GM12878 (cell line): ENCODE measurements around the gene DNAH8. TPM values are rescaled to one million over a fixed set of nuclear protein-coding genes. Genes with fewer than 3 reads are reported as not detected.

ENCODE experiments used
- ATAC-seq: fragments of 200-7000 bp; cut with Tn5 transposase; 3 replicates; pipeline ENCODE4 v1.9.1; 2020; ENCODE audit warnings: mild to moderate bottlenecking, moderate library complexity
- BruUV-seq: library from RNA; stranded (reverse); fragments of 400-500 nt; replicated peaks from 2 replicates; lab custom pipeline; 2021; lab: Mats Ljungman, UMichigan
- CTCF ChIA-PET: fragments of 300-600 bp; sonication (Branson Sonifier 250); formaldehyde crosslinking; extraction: SDS; loops from one replicate; lab custom pipeline; 2021; ENCODE audit warnings: inconsistent platforms; lab: Yijun Ruan, JAX
- POLR2A ChIA-PET: fragments of 350-600 bp; formaldehyde crosslinking; extraction: SDS; loops from one replicate; lab custom pipeline; 2021; ENCODE audit warnings: inconsistent platforms; lab: Charles Lee
- RAD21 ChIA-PET: fragments of 300-600 bp; sonication (Branson Sonifier 250); formaldehyde crosslinking; loops from one replicate; lab custom pipeline; 2023; ENCODE audit warnings: antibody characterized with exemption; ENCODE audit not compliant: unreplicated experiment; lab: Charles Lee
- SMC1A ChIA-PET: fragments of 300-600 bp; sonication (Branson Sonifier 250); formaldehyde crosslinking; loops from one replicate; lab custom pipeline; 2023; ENCODE audit not compliant: unreplicated experiment, uncharacterized antibody; lab: Charles Lee
- DNase-seq: peaks from one replicate; pipeline ENCODE4 v3.0.0-alpha.2; 2011; ENCODE audit warnings: low read depth, low spot score
- FAIRE-seq: peaks from 3 replicates; lab custom pipeline; 2011; peaks lifted over from hg19 to GRCh38; lab: Jason Lieb, UNC
- H2AFZ ChIP-seq: 2 replicates; pipeline ENCODE4 v1.6.0; 2011; ENCODE audit warnings: low read depth, low read length, control low read depth; ENCODE audit not compliant: control insufficient read depth
- H3K27ac ChIP-seq: 2 replicates; pipeline ENCODE4 v1.5.1; 2011; ENCODE audit warnings: control low read depth; ENCODE audit not compliant: control insufficient read depth, insufficient read depth
- H3K27me3 ChIP-seq, 2 experiments: replicated peaks in 1 of 2; 2 replicates each; pipeline versions ENCODE4 v1.6.0 to v1.6.1; 2011; ENCODE audit warnings: low read length in 1 of 2; ENCODE audit not compliant: control insufficient read depth in 2 of 2, insufficient read depth in 2 of 2
- H3K36me3 ChIP-seq, 2 experiments: 2 replicates each; pipeline ENCODE4 v1.5.1; 2011; ENCODE audit warnings: low read length in 1 of 2; ENCODE audit not compliant: control insufficient read depth in 2 of 2, insufficient read depth in 2 of 2
- H3K4me1 ChIP-seq: 2 replicates; pipeline ENCODE4 v1.6.1; 2011; ENCODE audit warnings: mild to moderate bottlenecking, low read length, moderate library complexity, mixed read lengths; ENCODE audit not compliant: control insufficient read depth, insufficient read depth
- H3K4me2 ChIP-seq: 2 replicates; pipeline ENCODE4 v1.6.0; 2011; ENCODE audit warnings: control low read depth; ENCODE audit not compliant: control insufficient read depth, insufficient read depth
- H3K4me3 ChIP-seq: fragments of 200-600 bp; sonication (generic); 2 replicates; pipeline ENCODE4 v1.5.1; 2016
- H3K79me2 ChIP-seq: 2 replicates; pipeline ENCODE4 v1.6.0; 2011; ENCODE audit warnings: low read length; ENCODE audit not compliant: control insufficient read depth, insufficient read depth
- H3K9ac ChIP-seq: 2 replicates; pipeline ENCODE4 v1.8.0; 2011; ENCODE audit warnings: low read length, control low read depth, mixed read lengths; ENCODE audit not compliant: control insufficient read depth, insufficient read depth
- H3K9me3 ChIP-seq: replicated peaks from 3 replicates; pipeline ENCODE4 v1.5.1; 2011; ENCODE audit warnings: mild to moderate bottlenecking, low read length; ENCODE audit not compliant: control insufficient read depth, insufficient read depth
- H4K20me1 ChIP-seq: 2 replicates; pipeline ENCODE4 v1.6.0; 2011; ENCODE audit not compliant: control insufficient read depth, insufficient read depth
- BRCA1 ChIP-seq: IDR thresholded peaks from 2 replicates; pipeline ENCODE4 v1.6.1; 2011; ENCODE audit warnings: low read depth, low read length, improper control_type of control experiment
- CEBPB ChIP-seq, 2 experiments: fragments of 150-350 bp in 1 of 2; IDR thresholded peaks; 2 replicates each; pipeline ENCODE4 v1.6.1; 2012 to 2014; ENCODE audit warnings: low read depth in 2 of 2, low read length in 2 of 2, borderline replicate concordance in 1 of 2, inconsistent platforms in 1 of 2
- ETV6 ChIP-seq, 2 experiments: fragments of 450-650 bp in 1 of 2; IDR thresholded peaks in 1 of 2; conservative IDR thresholded peaks in 1 of 2; 2 replicates each; pipeline ENCODE4 v1.6.1; 2014; ENCODE audit warnings: antibody characterized with exemption in 1 of 2, borderline replicate concordance in 1 of 2, low read depth in 1 of 2, mild to moderate bottlenecking in 1 of 2, moderate library complexity in 1 of 2
- HDGF ChIP-seq: fragments of 450-650 bp; IDR thresholded peaks from 2 replicates; pipeline ENCODE4 v1.6.1; 2016; ENCODE audit warnings: antibody characterized with exemption
- IKZF2 ChIP-seq, 2 experiments: fragments of 450-650 bp; IDR thresholded peaks; 2 replicates each; pipeline ENCODE4 v1.6.1; 2017; ENCODE audit warnings: mild to moderate bottlenecking in 2 of 2, moderate library complexity in 2 of 2
- IRF4 ChIP-seq: IDR thresholded peaks from 2 replicates; pipeline ENCODE4 v1.6.1; 2011; ENCODE audit warnings: low read depth, low read length
- KAT2A ChIP-seq: conservative IDR thresholded peaks from 2 replicates; pipeline ENCODE4 v1.6.1; 2011; ENCODE audit warnings: low read depth, low read length; ENCODE audit not compliant: control insufficient read depth
- MTA3 ChIP-seq: IDR thresholded peaks from 2 replicates; pipeline ENCODE4 v1.6.1; 2012; ENCODE audit warnings: low read length, inconsistent platforms, borderline replicate concordance
- PAX5 ChIP-seq: IDR thresholded peaks from 2 replicates; pipeline ENCODE4 v1.6.1; 2011; ENCODE audit warnings: low read depth, low read length, borderline replicate concordance
- POLR2AphosphoS5 ChIP-seq: IDR thresholded peaks from 2 replicates; pipeline ENCODE4 v1.6.1; 2011; ENCODE audit warnings: mild to moderate bottlenecking, low read length, inconsistent platforms
- RB1 ChIP-seq: fragments of 450-650 bp; formaldehyde crosslinking; IDR thresholded peaks from 2 replicates; pipeline ENCODE4 v1.6.1; 2017; ENCODE audit warnings: mild to moderate bottlenecking, borderline replicate concordance
- RCOR1 ChIP-seq: conservative IDR thresholded peaks from 2 replicates; pipeline ENCODE4 v1.6.1; 2012; ENCODE audit warnings: low read depth, low read length, improper control_type of control experiment
- SUPT20H ChIP-seq: IDR thresholded peaks from 2 replicates; pipeline ENCODE4 v1.6.1; 2011; ENCODE audit warnings: low read depth, mild to moderate bottlenecking, low read length, moderate library complexity, borderline replicate concordance; ENCODE audit not compliant: control insufficient read depth
- TAF1 ChIP-seq: IDR thresholded peaks from 2 replicates; pipeline ENCODE4 v1.6.1; 2011; ENCODE audit warnings: mild to moderate bottlenecking, low read depth, low read length, borderline replicate concordance
- WRNIP1 ChIP-seq: IDR thresholded peaks from 2 replicates; pipeline ENCODE4 v1.6.1; 2011; ENCODE audit warnings: low read depth, low read length, improper control_type of control experiment, borderline replicate concordance
- in situ Hi-C: fragments of 300-500 bp; cut with MboI; formaldehyde crosslinking; loops from 9 replicates; pipeline ENCODE4 v1.14.3; 2018; ENCODE audit warnings: mixed read lengths
- intact Hi-C: fragments of 100-400 bp; cut with micrococcal nuclease; formaldehyde crosslinking; loops from one replicate; pipeline ENCODE4 v1.14.2; 2022; ENCODE audit not compliant: unreplicated experiment
- polyA plus RNA-seq, 11 experiments: library from polyadenylated mRNA; depleted of rRNA in 4 of 11; unstranded in 6 of 11; stranded (reverse) in 5 of 11; fragments of >200 nt; fragmentation: Nextera tagmentation in 4 of 11; fragmentation: Illumina TruSeq in 1 of 11; extraction: Ambion mirVana in 4 of 11; extraction: Trizol in 1 of 11; gene quantifications; 1 replicate in 1 of 11; 2 replicates in 10 of 11; pipeline versions ENCODE4 v1.2.1 to v1.2.3, GENCODE V29; 2011 to 2016; ENCODE audit warnings: inconsistent platforms in 2 of 11, missing spikeins in 2 of 11, low read depth in 1 of 11
- total RNA-seq, 4 experiments: library from RNA; depleted of rRNA in 3 of 4; stranded (reverse); fragments of >200 nt in 3 of 4; fragmentation: Illumina TruSeq in 1 of 4; extraction: Trizol in 1 of 4; gene quantifications; 2 replicates each; pipeline versions ENCODE4 v1.2.1 to v1.2.3, GENCODE V29; 2013 to 2021
- TF ChIP-seq, protein P1 (sequence below): fragments of 450-650 bp; conservative IDR thresholded peaks from 2 replicates; pipeline ENCODE4 v1.6.1; 2017; ENCODE audit warnings: mild to moderate bottlenecking, moderate library complexity
- TF ChIP-seq, protein P2 (sequence below): fragments of 450-650 bp; formaldehyde crosslinking; IDR thresholded peaks from 2 replicates; pipeline ENCODE4 v1.4.0; 2020; ENCODE audit warnings: mild to moderate bottlenecking, moderate library complexity

DNAH8 gene
- total and polyA plus RNA-seq, 10 of the 15 experiments (the other 5 are each of a cell fraction or from before 2014, with no cell fraction given), result 0.02 to 0.34 (median 0.10) TPM; not detected in 3

DNA sequence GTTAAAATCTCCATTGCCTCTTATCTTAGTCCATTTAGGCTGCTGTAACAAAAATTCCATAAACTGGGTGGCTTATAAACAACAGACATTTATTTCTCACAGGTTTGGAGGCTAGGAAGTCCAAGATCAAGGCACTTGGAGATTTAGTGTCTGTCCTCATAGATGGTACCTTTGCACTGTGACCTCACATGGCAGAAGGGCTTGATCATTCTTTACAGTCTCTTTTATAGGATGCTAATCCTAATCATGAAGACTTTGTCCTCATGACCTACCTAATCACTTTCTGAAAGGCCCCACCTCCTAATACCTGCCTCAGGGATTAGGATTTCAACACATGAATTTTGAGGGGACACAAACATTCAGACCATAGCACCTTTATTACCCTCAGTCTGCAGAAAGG is 18.8 kb upstream of the DNAH8 start:
- no peak for DNase-seq
- ChIA-PET SMC1A (interaction anchor here (1.3 kb wide), 1 partner anchor 8 kb away, joined by 4 read pairs; no protein-coding TSS in a partner anchor), CTCF (interaction anchor here (0.5 to 1.0 kb wide), 3 partner anchors 14 to 865 kb away, joined by 3 to 4 read pairs (median 3); no protein-coding TSS in a partner anchor), POLR2A (no interaction called here), RAD21 (no interaction called here)
- Histone ChIP-seq H4K20me1 (no peaks in the 10 kb centered on the region), H3K27ac (no peak overlapping the region), H3K9me3 (peaks cover 6% of the 10 kb centered on the region; the same call in 2 of the 3 replicates), H2AFZ (no peak overlapping the region), H3K4me1 (no peaks in the 10 kb centered on the region), H3K79me2 (peaks cover 34% of the 10 kb centered on the region), H3K27me3 (no peaks in the 10 kb centered on the region), H3K9ac (no peak overlapping the region), H3K36me3 (no peaks in the 10 kb centered on the region; a peak in 1 of 4 replicates), H3K4me2 (no peak overlapping the region), H3K4me3 (no peak overlapping the region)
- no TSS peak for BruUV-seq
- intact Hi-C loops, result no loop called here
- ATAC-seq, result no peak
- no peak for FAIRE-seq
- TF ChIP-seq HDGF (no peak), ETV6 (conservative IDR thresholded peaks at IDR 0.05 in 1 of 2, IDR thresholded peaks at IDR 0.05 in 1 of 2; ENCODE audit: borderline replicate concordance in 1 of 2, low read depth in 1 of 2) (no peak), POLR2AphosphoS5 (no peak), TAF1 (no peak), CEBPB (IDR thresholded peaks at IDR 0.05; ENCODE audit: borderline replicate concordance in 1 of 2, low read depth in 2 of 2, low read length in 2 of 2) (no peak), PAX5 (no peak), RCOR1 (no peak), IKZF2 (IDR thresholded peaks at IDR 0.05) (no peak), SUPT20H (no peak), IRF4 (no peak), KAT2A (no peak), WRNIP1 (no peak), RB1 (no peak), MTA3 (no peak), BRCA1 (no peak)
- TF ChIP-seq, protein P1, sequence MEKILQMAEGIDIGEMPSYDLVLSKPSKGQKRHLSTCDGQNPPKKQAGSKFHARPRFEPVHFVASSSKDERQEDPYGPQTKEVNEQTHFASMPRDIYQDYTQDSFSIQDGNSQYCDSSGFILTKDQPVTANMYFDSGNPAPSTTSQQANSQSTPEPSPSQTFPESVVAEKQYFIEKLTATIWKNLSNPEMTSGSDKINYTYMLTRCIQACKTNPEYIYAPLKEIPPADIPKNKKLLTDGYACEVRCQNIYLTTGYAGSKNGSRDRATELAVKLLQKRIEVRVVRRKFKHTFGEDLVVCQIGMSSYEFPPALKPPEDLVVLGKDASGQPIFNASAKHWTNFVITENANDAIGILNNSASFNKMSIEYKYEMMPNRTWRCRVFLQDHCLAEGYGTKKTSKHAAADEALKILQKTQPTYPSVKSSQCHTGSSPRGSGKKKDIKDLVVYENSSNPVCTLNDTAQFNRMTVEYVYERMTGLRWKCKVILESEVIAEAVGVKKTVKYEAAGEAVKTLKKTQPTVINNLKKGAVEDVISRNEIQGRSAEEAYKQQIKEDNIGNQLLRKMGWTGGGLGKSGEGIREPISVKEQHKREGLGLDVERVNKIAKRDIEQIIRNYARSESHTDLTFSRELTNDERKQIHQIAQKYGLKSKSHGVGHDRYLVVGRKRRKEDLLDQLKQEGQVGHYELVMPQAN, result no peak
- TF ChIP-seq, protein P2, sequence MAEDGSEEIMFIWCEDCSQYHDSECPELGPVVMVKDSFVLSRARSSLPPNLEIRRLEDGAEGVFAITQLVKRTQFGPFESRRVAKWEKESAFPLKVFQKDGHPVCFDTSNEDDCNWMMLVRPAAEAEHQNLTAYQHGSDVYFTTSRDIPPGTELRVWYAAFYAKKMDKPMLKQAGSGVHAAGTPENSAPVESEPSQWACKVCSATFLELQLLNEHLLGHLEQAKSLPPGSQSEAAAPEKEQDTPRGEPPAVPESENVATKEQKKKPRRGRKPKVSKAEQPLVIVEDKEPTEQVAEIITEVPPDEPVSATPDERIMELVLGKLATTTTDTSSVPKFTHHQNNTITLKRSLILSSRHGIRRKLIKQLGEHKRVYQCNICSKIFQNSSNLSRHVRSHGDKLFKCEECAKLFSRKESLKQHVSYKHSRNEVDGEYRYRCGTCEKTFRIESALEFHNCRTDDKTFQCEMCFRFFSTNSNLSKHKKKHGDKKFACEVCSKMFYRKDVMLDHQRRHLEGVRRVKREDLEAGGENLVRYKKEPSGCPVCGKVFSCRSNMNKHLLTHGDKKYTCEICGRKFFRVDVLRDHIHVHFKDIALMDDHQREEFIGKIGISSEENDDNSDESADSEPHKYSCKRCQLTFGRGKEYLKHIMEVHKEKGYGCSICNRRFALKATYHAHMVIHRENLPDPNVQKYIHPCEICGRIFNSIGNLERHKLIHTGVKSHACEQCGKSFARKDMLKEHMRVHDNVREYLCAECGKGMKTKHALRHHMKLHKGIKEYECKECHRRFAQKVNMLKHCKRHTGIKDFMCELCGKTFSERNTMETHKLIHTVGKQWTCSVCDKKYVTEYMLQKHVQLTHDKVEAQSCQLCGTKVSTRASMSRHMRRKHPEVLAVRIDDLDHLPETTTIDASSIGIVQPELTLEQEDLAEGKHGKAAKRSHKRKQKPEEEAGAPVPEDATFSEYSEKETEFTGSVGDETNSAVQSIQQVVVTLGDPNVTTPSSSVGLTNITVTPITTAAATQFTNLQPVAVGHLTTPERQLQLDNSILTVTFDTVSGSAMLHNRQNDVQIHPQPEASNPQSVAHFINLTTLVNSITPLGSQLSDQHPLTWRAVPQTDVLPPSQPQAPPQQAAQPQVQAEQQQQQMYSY, result no peak
- in situ Hi-C loops, result no loop called here
